Right lung (tissue), 5 donors: ENCODE data around the gene ZNF365. TPM values are rescaled to one million over a fixed set of nuclear protein-coding genes. Genes with fewer than 3 reads are reported as not detected.
A peak's percentile ranks its signal among the peaks of the same experiment; 100 is the strongest.
"Not testable (repeated sequence)": the region's sequence is repeated elsewhere in the genome, so short reads cannot be mapped to it uniquely, and the experiment has no call there.

Experiments used
- DNase-seq, 2 donors: peaks; one replicate each; pipeline ENCODE4 v3.0.0-alpha.2; 2013
- polyA plus RNA-seq, 5 donors: library from polyadenylated mRNA; unstranded; fragments of 120-200 nt; gene quantifications; one replicate each; pipeline versions ENCODE4 v1.2.1 to v1.2.3, GENCODE V29; 2013; ENCODE audit warnings: inconsistent platforms in 1 of 5, low replicate concordance in 1 of 5; ENCODE audit not compliant: insufficient read length in 5 of 5, insufficient read depth in 1 of 5

Gene ZNF365
- polyA plus RNA-seq, 5 donors: 0.25 to 0.46 (median 0.38) TPM

DNA sequence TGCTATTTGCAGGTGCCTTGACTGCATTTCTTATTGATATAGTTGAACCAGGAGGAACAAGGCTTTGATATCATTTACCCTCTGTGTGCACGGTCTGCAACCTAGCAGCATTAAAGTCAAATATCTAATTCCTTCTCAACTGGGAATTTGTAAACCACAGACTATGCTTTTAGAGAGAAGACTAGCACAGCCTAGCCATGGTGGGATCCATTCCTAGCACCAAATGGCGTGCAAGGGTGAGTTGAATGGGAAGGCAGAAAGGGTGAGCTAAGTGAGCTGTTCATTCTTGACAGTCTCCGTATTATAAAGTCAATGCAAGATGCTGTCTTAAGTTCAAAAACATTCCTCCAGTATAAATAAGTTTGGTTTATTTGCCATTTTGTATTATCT lies 2.9 kb downstream of the ZNF365 start:
- no peak for DNase-seq

DNA sequence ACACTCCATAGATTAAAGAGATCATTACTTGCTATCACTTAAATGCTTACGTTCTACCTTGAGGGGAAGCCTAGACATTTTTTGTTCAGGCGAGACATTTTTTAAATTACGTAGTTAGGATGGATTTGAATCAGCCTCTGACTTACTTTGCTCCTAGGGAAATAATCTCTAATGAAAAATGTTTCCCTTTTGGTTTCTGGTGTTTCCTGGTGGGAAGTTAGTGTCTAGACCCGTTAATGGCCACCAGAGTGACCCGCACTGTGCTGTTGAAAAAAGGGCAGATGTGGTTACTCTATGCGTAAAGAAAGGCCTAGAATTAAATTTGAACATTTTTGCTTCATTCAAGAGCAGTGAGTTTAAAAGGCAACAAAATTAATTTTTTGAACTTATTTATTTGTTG lies 3.8 kb downstream of the ZNF365 start:
- no peak for DNase-seq

DNA sequence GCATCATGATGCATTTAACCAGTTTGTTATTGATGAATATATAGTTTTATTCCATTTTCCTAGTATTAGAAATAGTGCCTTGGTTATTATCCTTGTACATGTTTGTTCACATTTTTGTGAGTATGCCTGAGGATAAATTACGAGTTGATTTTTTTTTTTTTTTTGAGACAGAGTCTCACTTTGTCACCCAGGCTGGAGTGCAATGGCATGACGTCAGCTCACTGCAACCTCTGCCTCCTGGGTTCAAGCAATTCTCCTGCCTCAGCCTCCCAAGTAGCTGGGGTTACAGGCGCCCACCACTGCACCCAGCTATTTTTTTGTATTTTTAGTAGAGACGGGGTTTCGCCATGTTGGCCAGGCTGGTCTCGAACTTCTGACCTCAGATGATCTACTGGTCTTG lies 4.7 kb downstream of the ZNF365 start:
- not testable (repeated sequence) for DNase-seq

DNA sequence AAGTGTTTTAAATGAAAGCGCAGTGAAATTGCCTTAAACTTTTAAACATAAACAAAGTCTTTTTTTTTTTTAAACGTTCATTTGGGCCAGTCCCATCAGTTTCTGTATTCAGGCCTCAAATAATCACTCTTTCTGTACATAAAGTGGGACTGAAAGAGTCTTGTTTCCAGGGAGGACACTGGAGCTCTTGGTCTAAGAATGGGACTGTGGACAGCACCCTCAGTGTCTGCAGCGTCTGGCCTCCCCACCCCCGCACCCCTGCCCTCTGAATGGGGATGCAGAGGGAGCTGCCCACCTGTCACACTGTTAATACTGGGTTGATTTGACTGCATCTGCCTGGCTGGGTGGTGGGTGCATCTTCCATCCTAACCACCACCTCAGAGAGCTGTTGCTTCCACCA lies 5.2 kb downstream of the ZNF365 start:
- DNase-seq: no peak

DNA sequence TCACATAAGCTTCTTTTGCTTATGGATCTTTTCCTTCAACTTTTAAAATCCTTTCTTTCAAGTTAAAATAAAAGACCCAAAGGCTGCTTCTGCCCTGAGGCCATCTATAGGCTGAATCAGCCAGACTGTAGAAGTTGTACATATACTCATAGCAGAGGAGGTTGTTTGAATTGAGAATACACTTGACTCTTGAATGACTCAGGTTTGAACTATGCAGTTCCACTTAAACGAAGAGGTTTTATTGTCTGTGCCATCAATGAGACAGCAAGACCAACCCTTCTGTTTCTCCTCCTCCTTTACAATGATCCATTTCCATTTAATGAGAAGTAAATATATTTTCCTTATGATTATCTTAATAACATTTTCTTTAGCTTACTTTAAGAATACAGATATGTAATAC lies 5.8 kb downstream of the ZNF365 start:
- no peak for DNase-seq

DNA sequence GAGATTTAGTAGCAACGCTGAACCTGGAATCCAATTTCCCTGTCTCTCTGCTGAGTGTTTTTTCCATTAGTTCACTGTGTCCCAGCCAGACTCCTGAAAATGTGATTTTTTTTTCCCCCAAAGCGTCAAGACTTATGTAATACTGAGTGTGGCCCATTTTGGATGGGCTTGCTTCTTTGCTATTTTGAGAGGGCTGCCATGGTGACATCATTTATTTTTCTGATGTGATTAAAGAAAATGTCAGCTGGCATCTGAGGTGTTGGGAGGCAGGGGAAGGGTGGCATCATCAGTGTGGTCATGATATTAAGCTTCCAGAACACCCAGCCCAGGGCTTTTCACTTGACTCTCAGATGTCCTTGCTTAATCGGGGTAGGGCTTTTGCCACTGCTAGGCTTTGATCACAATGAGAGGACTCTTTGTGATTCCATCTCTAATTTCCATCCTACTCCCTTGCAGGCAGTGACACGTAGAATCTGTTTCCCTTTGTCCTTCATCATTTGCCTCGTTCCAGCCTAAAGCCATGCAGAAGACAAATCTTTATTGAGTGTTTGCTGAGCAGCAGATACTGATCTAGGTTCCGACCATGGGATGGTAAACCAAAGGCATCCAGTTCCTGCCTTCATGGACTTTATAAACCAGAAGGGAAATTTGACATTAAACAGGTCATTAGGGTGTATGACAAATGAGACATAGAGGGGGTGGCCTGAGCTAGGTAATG lies 7.4 kb downstream of the ZNF365 start:
- no peak for DNase-seq

DNA sequence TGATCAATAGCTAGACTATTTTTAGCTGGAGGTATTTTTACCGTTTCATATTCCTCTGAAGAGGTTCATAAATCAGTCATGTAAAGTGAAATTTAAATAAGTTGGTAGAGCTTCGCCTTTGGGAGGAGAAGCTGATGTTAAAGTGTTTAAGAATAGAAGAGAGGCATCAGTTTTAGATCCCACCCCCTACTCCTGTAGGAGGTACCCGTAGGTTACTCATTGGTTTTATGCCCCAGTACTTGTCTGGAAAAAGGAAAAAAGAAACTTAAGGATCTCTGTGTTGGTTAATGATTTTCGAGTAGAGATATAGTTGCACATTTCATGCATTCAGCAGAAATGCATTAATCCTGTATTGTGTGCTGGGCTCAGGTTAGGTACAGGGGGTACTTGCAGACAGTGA lies 8.7 kb downstream of the ZNF365 start:
- DNase-seq: no peak

DNA sequence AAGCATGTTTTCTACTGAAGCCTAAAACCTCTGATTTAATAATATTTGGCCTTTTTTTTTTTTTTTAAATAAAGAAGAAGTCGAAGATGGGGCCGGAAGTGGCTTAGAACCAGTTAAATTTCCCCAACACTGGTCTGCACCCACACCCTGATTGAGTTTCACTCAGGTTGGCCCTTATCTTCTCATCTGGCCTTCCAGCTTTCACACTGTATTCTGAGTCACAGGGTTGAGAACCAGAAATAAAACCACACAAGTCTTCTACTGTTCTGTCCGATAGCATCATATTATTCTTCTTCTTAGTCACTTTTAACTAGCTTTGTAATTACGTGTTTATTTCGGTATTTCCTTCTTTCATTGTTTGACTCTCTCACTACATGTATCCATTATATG lies 9.9 kb downstream of the ZNF365 start:
- DNase-seq: no peak

DNA sequence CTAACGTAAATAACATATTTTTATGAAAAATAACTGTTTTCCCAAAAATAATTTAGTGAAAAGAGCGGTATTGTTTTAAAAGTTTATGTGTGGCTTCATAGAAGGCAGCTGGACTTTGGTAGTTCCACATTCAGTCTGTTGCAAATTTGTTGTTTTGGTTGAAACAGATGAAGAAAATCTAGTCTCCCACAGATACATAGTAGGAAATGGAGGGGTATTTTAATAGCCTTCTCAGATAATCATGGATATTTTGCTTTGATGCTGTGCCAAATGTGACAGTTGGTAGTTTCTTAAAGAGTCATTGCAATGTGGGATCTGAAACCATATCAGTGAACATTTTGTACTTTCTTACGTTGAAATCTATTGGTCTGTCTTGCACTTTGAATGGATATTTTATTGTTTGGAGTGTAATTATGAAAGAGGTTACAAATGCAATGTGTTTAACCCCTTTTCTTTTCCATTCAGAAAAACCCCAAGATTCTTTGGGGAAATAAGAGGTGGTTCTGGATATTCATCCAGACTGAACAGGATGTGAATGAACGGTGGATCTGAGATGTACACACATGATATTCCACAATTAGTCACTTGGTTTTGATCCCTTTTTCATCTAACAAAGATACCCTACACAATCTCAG lies 10.4 kb downstream of the ZNF365 start:
- DNase-seq: peak; percentile 81 to 88

DNA sequence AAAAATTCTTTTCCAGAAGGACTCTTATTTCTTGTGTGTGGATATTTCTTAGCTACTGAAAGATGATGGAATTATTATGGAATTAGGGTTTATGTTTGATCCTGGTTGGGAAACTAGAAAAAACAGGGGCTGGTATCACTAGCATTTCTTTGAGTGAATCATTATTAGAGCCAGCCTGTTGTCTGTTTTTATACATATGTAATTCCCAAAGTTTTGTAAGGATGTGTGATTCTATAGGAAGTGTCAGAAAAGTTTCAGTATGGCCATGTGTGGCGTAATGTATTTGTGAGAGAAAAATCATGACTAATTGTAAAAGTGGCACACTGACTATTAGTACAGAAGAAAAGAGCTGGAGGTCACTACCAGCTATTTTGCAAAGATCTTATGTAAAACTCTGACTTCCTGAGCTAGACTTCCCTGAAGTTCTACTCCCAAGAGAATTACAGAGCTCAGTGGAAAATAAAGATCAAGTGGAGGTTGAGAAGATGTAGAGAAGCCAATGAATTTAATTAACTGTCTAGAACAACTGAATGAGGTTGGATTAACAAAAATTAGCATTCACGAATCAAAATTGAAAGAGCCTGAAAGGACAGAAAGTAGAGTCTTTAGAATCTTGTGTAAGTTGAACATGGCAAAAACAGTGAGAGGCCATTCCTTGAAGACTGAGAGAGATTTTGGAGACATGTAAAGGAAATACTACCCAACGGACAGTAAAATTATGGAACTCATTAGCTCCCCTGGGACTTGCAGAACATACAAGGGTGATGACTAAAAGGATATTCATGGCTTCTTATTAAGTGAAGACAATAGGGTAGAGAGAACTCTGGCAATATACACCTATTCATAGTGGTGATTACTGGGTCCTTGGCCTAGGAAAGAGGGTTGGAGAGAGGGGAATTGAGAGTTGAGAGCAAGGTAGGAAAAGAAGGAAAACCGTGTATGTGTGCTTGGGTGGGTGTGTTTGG lies 12.5 kb downstream of the ZNF365 start:
- DNase-seq: no peak

DNA sequence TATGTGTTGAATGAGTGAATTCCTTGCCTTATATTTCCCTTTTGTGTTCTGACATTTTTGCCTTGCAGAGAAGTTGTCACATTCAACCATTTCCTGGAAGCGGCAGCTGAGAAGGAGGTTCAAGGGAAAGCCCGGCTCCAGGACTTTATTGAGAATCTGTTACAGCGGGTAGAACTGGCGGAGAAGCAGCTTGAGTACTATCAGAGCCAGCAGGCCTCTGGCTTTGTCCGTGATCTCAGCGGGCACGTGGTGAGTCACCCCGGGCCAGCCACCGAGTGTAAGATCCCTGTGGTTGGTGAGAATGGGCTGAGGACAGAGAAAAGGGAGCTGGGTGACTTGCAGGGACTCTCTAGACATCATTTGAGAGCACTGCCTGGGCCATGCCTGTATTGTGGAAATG lies 14.2 kb downstream of the ZNF365 start:
- no peak for DNase-seq

DNA sequence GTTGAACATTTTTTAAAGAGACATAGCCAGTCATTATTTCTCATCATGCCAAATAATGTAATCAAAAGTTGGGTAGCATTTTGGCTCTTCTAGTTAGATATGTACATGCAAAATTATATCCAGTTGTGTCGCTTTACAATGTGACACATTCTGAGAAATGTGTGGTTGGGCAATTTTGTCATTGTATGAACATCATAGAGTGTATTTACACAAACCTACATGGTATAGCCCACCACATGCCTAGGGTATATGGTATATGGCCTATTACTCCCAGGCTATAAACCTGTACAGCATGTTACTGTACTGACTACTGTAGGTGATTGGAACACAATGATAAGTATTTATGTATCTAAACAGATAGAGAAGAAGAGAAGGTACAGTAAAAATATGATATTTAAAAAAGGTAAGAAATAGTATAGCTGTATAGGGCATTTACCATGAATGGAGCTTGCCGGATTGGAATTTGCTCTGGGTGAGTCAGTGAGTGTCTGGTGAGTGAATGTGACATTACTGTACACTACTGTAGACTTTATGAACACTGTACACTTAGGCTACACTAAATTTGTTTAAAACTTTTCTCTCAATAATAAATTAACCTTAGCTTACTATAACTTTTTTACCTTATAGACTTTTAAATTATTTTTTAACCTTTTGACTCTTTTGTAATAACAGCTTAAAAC lies 16.5 kb downstream of the ZNF365 start:
- DNase-seq: no peak

DNA sequence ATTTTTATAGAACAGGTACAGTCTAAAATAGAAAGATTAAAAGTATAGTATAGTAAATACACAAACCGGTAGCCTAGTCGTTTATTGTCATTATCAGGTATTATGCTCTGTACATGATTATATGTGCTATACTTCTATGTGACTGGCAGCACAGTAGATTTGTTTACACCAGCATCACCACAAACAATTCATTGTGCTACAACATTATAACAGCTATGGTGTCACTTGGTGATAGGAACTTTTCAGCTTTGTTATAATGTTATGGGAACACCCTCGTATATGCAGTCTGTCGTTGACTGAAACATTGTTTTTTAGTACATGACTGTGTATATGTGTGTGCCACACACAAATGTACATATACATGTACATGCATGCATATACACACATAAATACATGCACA lies 19.1 kb downstream of the ZNF365 start:
- DNase-seq: no peak

DNA sequence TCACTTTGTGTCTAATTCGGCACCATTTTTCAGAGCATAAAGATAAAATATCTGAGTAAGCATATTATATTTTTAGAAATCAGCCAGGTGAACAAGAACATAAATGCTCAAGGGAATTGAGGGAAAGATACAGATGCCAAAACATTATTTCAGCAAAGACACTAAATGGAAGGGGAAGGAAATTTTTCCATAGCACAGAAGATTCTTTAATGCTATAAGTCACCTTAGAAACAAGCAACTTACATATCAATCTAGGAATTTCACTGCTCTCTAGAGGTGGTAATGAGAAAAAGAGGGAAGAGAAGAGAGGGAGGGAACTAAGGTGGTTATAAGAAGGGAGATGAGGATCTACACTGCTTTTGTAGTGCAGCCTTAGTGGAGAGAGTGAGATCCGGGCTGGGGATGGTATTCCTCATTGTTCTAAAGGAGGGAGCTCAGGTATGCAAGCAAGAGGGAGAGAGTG lies 20.4 kb downstream of the ZNF365 start:
- no peak for DNase-seq

DNA sequence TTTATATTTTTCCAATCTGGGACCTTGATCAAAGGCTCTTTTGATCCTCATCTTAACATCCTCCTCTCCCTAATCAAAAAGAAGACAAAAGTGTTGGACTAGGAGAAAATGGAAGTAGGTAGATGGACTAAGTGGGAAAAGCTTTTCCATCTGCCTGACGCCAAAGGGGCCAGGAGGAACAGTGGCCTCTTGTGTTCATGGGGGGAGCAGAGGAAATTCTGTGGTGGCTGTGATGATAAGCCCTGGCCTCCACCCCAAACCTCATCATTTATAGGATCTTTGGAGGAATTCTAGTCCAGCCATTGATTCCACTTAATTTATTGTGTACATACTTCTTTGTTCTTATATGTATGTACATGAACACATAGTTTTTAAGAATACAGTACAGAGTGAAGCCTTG lies 21.7 kb downstream of the ZNF365 start:
- DNase-seq: no peak

DNA sequence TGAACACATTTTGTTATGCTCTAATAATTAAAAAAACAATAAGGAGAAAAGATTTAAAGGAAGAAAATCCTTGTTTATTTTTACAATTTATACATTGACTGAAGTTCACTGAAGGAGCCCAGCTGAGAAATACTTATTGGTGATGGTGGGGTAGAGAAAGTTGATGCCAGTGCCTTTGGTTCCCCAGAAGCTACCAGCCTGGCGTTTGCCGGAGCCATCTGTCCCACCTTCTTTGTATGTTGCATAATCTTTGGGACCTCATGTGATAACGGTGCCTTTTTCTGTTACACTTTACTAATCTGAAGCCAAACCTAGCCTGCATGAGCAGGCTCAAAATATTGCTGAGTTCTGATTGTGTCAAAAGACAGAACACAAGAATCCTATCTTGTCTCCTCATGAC lies 22.7 kb downstream of the ZNF365 start:
- no peak for DNase-seq

DNA sequence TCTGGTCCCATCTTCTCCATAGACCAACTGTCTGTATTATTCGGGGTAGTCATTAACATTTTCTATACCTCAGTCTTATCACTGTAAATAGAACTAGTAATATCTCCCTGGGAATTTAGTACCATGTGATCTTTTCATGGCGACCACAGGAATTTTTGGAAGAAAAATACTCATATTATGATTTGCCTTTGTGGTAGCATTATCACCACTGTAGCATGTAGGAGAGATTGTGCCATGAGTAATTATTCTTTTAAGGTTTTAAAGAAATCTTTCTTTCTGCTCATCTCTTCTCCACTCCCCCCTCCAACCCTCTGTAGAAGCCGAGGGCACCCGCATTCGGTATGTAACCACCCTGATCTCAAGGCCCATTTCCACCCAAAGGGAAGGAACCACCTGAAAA lies 25.0 kb downstream of the ZNF365 start:
- no peak for DNase-seq

DNA sequence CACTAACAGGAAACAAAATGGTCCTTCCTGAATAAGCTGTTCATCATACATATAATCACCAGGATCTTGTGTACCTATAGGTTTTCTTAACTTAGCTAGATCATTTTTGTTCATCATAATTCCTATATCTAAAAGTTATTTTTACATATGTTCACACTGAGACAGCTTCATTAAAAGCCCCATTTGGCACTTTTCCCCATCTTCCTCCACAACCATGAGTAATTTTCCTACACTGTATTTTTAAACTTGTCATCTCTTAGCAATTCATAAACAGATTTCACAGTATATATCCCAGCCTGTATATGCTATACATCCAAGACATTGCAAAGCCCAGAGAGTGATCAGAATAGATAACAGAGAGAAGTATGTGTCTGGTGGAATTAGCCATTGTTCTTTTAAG lies 28.3 kb downstream of the ZNF365 start:
- no peak for DNase-seq

DNA sequence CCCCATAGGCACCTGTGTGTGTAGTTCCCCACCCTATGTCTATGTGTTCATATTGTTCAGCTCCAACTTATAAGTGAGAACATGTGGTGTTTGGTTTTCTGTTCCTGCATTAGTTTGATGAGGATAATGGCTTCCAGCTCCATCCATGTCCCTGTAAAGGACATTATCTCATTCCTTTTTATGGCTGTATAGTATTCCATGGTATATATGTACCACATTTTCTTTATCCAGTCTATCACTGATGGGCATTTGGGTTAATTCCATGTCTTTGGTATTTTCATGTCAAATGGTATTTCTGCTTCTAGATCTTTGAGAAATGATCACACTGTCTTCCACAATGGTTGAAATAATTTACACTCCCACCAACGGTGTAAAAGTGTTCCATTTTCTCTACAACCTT lies 36.4 kb downstream of the ZNF365 start:
- not testable (repeated sequence) for DNase-seq

DNA sequence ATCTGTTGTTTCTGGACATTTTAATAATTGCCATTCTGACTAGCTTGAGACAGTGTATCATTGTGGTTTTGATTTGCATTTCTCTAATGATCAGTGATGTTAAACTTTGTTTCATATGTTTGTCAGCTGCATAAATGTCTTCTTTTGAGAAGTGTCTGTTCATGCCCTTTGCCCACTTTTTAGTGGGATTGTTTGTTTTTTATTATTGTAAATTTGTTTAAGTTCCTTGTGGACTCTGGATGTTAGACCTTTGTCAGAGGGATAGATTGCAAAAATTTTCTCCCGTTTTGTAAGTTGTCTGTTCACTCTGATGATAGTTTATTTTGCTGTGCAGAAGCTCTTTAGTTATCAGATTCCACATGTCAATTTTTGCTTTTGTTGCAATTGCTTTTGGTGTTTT lies 36.8 kb downstream of the ZNF365 start:
- not testable (repeated sequence) for DNase-seq

DNA sequence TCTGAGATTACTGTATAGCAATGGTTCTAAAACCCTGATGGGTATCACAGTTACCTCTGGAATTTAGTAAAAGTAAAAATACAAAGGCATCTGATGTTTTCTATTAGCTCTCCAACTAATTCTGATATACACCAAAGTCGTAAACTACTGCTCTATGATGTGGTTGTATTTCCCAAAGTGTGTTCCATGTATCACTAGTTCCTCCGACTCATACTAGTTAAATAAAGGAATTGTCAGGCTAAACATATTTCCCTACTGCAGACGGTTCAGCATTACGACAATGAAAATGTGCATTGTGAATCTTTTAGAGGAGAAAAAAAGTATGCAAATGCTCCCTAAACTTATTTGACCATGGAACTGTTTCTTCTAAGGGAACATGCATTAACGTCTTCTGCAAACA lies 38.9 kb downstream of the ZNF365 start:
- no peak for DNase-seq

DNA sequence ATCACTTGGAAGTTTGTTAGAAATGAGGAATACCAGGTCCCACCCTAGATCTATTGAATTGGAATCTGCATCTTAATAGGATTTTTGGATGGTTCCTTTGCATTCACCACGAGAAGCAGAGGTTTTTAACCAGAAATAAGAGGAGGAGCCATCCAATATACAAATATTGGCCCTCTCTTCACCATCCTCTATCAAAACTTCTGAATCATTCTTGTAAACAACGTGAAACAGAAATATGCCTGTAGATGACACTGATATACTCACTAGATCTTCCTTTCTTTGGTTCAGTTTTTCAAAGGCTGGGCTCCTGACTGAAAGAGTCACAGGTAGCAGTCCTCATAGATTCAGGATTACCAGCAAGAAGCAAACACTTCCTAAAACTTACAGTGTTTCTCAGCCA lies 39.5 kb downstream of the ZNF365 start:
- DNase-seq: no peak
